ENCODE measurements around the gene ACAP1.

Gene ACAP1

GRCh38 chr17:7392696-7393612, 56.6 kb downstream of the ACAP1 start:
- Histone ChIP-seq H3K27me3 (peaks cover 16% of the 10 kb centered on the region), H3K4me1 (ENCODE audit: control insufficient read depth in 1 of 2, insufficient read depth in 1 of 2, low read depth in 1 of 2, low read length in 1 of 2) (peaks cover 14 to 18% of the 10 kb centered on the region in 2 experiments), H3K27ac (no peak overlapping the region), H3K4me3 (ENCODE audit: low read depth in 1 of 2, low read length in 1 of 2) (no peak overlapping the region), H3K36me3 (no peaks in the 10 kb centered on the region), H3K9me3 (no peaks in the 10 kb centered on the region)
- TF ChIP-seq, protein P1, sequence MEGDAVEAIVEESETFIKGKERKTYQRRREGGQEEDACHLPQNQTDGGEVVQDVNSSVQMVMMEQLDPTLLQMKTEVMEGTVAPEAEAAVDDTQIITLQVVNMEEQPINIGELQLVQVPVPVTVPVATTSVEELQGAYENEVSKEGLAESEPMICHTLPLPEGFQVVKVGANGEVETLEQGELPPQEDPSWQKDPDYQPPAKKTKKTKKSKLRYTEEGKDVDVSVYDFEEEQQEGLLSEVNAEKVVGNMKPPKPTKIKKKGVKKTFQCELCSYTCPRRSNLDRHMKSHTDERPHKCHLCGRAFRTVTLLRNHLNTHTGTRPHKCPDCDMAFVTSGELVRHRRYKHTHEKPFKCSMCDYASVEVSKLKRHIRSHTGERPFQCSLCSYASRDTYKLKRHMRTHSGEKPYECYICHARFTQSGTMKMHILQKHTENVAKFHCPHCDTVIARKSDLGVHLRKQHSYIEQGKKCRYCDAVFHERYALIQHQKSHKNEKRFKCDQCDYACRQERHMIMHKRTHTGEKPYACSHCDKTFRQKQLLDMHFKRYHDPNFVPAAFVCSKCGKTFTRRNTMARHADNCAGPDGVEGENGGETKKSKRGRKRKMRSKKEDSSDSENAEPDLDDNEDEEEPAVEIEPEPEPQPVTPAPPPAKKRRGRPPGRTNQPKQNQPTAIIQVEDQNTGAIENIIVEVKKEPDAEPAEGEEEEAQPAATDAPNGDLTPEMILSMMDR (IDR thresholded peaks at IDR 0.05) = no peak

DNA sequence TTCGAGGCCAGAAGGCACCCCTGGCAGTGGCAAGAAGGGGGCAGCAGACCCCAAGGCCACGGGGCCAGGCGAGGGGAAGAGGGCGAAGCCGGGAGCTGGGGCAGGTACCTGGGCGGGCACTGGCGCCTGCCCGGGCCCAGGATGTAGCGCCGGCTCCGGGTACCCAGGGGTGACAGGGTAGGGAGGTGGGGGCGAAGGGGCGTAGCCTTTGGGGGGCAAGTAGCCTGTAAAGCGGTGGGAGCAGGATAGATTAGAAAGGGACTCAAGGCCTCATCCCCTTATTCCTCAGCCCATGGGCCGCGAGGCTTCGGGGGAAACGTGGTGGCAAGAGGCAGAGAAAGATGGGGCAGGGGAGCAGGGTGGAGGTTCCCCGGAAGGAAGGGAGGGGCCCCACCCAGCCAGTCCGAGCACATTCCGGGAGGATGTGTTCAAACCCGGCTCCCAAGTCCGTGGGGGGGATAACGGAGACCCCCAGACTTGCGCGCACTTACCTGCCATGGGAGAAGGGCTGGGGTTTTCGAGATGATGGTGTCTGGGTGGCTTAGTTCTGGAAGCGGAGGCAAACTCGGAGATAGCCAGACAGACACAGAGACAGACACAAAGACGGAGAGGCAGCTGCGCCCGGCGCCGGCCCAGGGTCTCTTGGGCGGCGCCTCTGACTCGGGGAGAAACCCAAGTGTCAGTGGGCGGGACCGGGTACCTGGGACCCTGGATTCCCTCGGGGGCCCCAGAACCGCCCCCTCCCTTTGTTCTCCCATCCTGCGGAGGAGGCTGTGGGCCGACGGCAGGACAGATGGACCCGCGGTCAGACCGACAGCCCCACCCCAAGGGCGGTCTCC, 57.5 kb downstream of the ACAP1 start:
- H3K9me3 ChIP-seq = no peaks in the 10 kb centered on the region
- peaks cover 14 to 18% of the 10 kb centered on the region in 2 experiments for H3K4me1 ChIP-seq (ENCODE audit: control insufficient read depth in 1 of 2, insufficient read depth in 1 of 2, low read depth in 1 of 2, low read length in 1 of 2)
- H3K36me3 ChIP-seq = no peaks in the 10 kb centered on the region
- TF ChIP-seq, protein P1 (IDR thresholded peaks at IDR 0.05) = no peak
- H3K4me3 ChIP-seq (ENCODE audit: low read depth in 1 of 2, low read length in 1 of 2) = peak overlapping the region; percentile 74 to 93
- peak overlapping the region; percentile 87 for H3K27ac ChIP-seq
- peaks cover 16% of the 10 kb centered on the region for H3K27me3 ChIP-seq

- Histone ChIP-seq H3K4me1 (ENCODE audit: control insufficient read depth in 1 of 2, insufficient read depth in 1 of 2, low read depth in 1 of 2, low read length in 1 of 2) (peaks cover 14 to 18% of the 10 kb centered on the region in 2 experiments), H3K27me3 (peaks cover 16% of the 10 kb centered on the region), H3K4me3 (ENCODE audit: low read depth in 1 of 2, low read length in 1 of 2) (peak within 1 kb of the TSS; percentile 74 to 93), H3K27ac (peak within 1 kb of the TSS; percentile 87), H3K9me3 (no peaks in the 10 kb centered on the region), H3K36me3 (no peaks in the 10 kb centered on the region)
- TF ChIP-seq, protein P1 (IDR thresholded peaks at IDR 0.05) = peak; percentile 47
These were observed 58.3 kb downstream of the ACAP1 start, which contains the start of gene PLSCR3 for GRCh38 chr17:7394452-7395191. PLSCR3 (minus strand) TSS chr17:7394525; CDS start chr17:7394110, 415 bp downstream.

DNA sequence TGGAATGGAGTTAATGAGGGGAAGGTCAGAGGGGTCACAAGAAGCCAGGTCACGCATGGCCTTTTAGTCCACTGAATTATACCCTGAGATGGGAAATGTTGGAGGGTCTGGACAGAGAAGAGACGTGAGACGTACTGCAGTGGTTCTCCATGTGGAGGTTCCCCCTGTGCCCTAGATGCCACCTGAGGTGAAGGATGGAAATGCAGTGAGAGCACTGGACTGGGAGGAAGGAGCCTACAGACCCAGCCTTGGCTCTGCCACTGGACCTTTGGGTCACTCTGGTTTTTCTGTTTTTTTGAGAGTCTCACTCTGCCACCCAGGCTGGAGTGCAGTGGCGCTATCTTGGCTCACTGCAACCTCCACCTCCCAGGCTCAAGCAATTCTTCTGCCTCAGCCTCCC, 59.8 kb downstream of the ACAP1 start:
- TF ChIP-seq, protein P1 (IDR thresholded peaks at IDR 0.05) = no peak
- no peaks in the 10 kb centered on the region for H3K36me3 ChIP-seq
- H3K9me3 ChIP-seq = no peaks in the 10 kb centered on the region
- H3K27me3 ChIP-seq = peaks cover 16% of the 10 kb centered on the region
- H3K4me3 ChIP-seq (ENCODE audit: low read depth in 1 of 2, low read length in 1 of 2) = no peak overlapping the region
- H3K4me1 ChIP-seq (ENCODE audit: control insufficient read depth in 1 of 2, insufficient read depth in 1 of 2, low read depth in 1 of 2, low read length in 1 of 2) = peaks cover 14 to 18% of the 10 kb centered on the region in 2 experiments
- H3K27ac ChIP-seq = no peak overlapping the region

- Histone ChIP-seq H3K27ac (no peak overlapping the region), H3K9me3 (no peaks in the 10 kb centered on the region), H3K4me1 (ENCODE audit: control insufficient read depth in 1 of 2, insufficient read depth in 1 of 2, low read depth in 1 of 2, low read length in 1 of 2) (peaks cover 21 to 26% of the 10 kb centered on the region in 2 experiments), H3K27me3 (peaks cover 4% of the 10 kb centered on the region), H3K4me3 (ENCODE audit: low read depth in 1 of 2, low read length in 1 of 2) (no peak overlapping the region), H3K36me3 (no peaks in the 10 kb centered on the region)
- TF ChIP-seq, protein P1 (IDR thresholded peaks at IDR 0.05) = no peak
These were observed 62.3 kb downstream of the ACAP1 start for GRCh38 chr17:7398612-7399011.

Data from neutrophil (primary cell).